Osteoblast (primary cell): ENCODE data around the gene CXCL9. TPM values are rescaled to one million over a fixed set of nuclear protein-coding genes. Genes with fewer than 3 reads are reported as not detected.

ENCODE experiments used
- DNase-seq: peaks from one replicate; pipeline ENCODE4 v3.0.0; 2011; ENCODE audit warnings: low spot score, mixed read lengths; ENCODE audit not compliant: insufficient read length; ENCODE audit errors: missing footprints
- H2AFZ ChIP-seq: 2 replicates; pipeline ENCODE4 v1.6.0; 2011; ENCODE audit warnings: mild to moderate bottlenecking, low read length
- H3K27ac ChIP-seq: 2 replicates; pipeline ENCODE4 v1.5.1; 2011; ENCODE audit warnings: mild to moderate bottlenecking, low read depth, low read length, moderate library complexity
- H3K27me3 ChIP-seq: 2 replicates; pipeline ENCODE4 v1.6.0; 2012; ENCODE audit warnings: mild to moderate bottlenecking, control low read depth, inconsistent platforms, low read length, moderate library complexity; ENCODE audit not compliant: insufficient read depth
- H3K36me3 ChIP-seq: 2 replicates; pipeline ENCODE4 v1.5.1; 2011; ENCODE audit warnings: mild to moderate bottlenecking, low read length, control low read depth, moderate library complexity; ENCODE audit not compliant: insufficient read depth
- H3K4me1 ChIP-seq: 2 replicates; pipeline ENCODE4 v1.5.1; 2011; ENCODE audit warnings: mild to moderate bottlenecking, low read length, control low read depth, moderate library complexity; ENCODE audit not compliant: insufficient read depth
- H3K4me2 ChIP-seq: 2 replicates; pipeline ENCODE4 v1.6.0; 2011; ENCODE audit warnings: mild to moderate bottlenecking, low read length; ENCODE audit not compliant: insufficient read depth
- H3K4me3 ChIP-seq: fragments of 200-600 bp; sonication (generic); 3 replicates; pipeline ENCODE4 v1.5.1; 2012; ENCODE audit warnings: mild to moderate bottlenecking, low read length, inconsistent platforms; ENCODE audit not compliant: insufficient read depth
- H3K79me2 ChIP-seq: 2 replicates; pipeline ENCODE4 v1.6.0; 2012; ENCODE audit warnings: mild to moderate bottlenecking, low read length, control low read depth, inconsistent platforms; ENCODE audit not compliant: insufficient read depth
- H3K9me3 ChIP-seq: 2 replicates; pipeline ENCODE4 v1.5.1; 2011; ENCODE audit warnings: low read depth, low read length, control low read depth
- H4K20me1 ChIP-seq: 2 replicates; pipeline ENCODE4 v1.6.0; 2012; ENCODE audit warnings: mild to moderate bottlenecking, low read length, control low read depth; ENCODE audit not compliant: insufficient read depth
- CTCF ChIP-seq: IDR thresholded peaks from 2 replicates; pipeline ENCODE4 v1.5.1; 2011; ENCODE audit warnings: mild to moderate bottlenecking, low read depth, low read length, moderate library complexity; ENCODE audit errors: extremely low read depth
- total RNA-seq: library from RNA; depleted of rRNA; stranded (reverse); fragments of >200 nt; gene quantifications from 2 replicates; pipeline ENCODE4 v1.2.3, GENCODE V29; 2012

CXCL9 gene
- total RNA-seq, 1 donor = not detected

GRCh38 chr4:76035141-76035540 is 27.8 kb upstream of the CXCL9 start:
- TF ChIP-seq CTCF = no peak
- no peak overlapping the region for H3K4me2 ChIP-seq
- no peaks in the 10 kb centered on the region for H3K36me3 ChIP-seq
- H3K4me1 ChIP-seq = no peaks in the 10 kb centered on the region
- peaks cover 27% of the 10 kb centered on the region for H3K27me3 ChIP-seq
- H3K4me3 ChIP-seq = no peak overlapping the region
- no peak for DNase-seq
- H4K20me1 ChIP-seq = no peaks in the 10 kb centered on the region
- no peaks in the 10 kb centered on the region for H3K9me3 ChIP-seq
- no peaks in the 10 kb centered on the region for H3K79me2 ChIP-seq
- no peak overlapping the region for H3K27ac ChIP-seq
- H2AFZ ChIP-seq = no peak overlapping the region

GRCh38 chr4:76029300-76029699 is 22.0 kb upstream of the CXCL9 start:
- DNase-seq = no peak
- H3K4me3 ChIP-seq = no peak overlapping the region
- H2AFZ ChIP-seq = no peak overlapping the region
- no peaks in the 10 kb centered on the region for H3K79me2 ChIP-seq
- H3K9me3 ChIP-seq = no peaks in the 10 kb centered on the region
- no peak for TF ChIP-seq CTCF
- H4K20me1 ChIP-seq = no peaks in the 10 kb centered on the region
- H3K4me1 ChIP-seq = no peaks in the 10 kb centered on the region
- H3K4me2 ChIP-seq = no peak overlapping the region
- no peaks in the 10 kb centered on the region for H3K36me3 ChIP-seq
- H3K27me3 ChIP-seq = peaks cover 48% of the 10 kb centered on the region
- no peak overlapping the region for H3K27ac ChIP-seq

- no peak for TF ChIP-seq CTCF
- H3K9me3 ChIP-seq = no peaks in the 10 kb centered on the region
- no peaks in the 10 kb centered on the region for H3K4me1 ChIP-seq
- no peak for DNase-seq
- peak overlapping the region; percentile 72 for H3K4me2 ChIP-seq
- H3K27me3 ChIP-seq = peaks cover 40% of the 10 kb centered on the region
- H3K4me3 ChIP-seq = no peak overlapping the region
- H3K27ac ChIP-seq = no peak overlapping the region
- H3K79me2 ChIP-seq = no peaks in the 10 kb centered on the region
- H3K36me3 ChIP-seq = no peaks in the 10 kb centered on the region
- H2AFZ ChIP-seq = no peak overlapping the region
- no peaks in the 10 kb centered on the region for H4K20me1 ChIP-seq
Observed at GRCh38 chr4:76028350-76028765, 21.0 kb upstream of the CXCL9 start.

DNA sequence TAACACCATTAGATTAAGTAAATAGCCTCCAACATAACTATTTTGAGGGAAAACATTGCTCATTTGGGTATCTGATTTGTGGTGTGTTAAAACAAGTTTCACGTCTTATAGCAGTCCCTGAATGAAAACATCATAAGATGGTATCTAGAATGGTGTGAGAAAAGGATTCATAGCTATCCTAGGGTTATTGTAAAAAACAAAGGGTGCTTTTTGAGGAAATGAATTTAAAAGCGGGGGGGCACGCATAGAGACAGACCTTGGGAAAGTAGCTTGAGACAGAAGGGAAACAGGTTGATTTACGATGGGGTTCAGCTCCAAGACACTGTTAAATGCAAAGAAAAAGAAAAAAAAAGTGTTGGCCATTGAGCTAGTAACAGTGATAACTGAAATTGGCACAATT is 16.8 kb upstream of the CXCL9 start:
- Histone ChIP-seq H2AFZ (no peak overlapping the region), H3K79me2 (no peaks in the 10 kb centered on the region), H3K4me1 (no peaks in the 10 kb centered on the region), H4K20me1 (no peaks in the 10 kb centered on the region), H3K4me2 (no peak overlapping the region), H3K4me3 (no peak overlapping the region), H3K27me3 (peaks cover 29% of the 10 kb centered on the region), H3K9me3 (no peaks in the 10 kb centered on the region), H3K27ac (no peak overlapping the region), H3K36me3 (no peaks in the 10 kb centered on the region)
- TF ChIP-seq CTCF = no peak
- DNase-seq = no peak
